Activated effector memory CD4-positive, alpha-beta T cell treated with Interleukin-2 at 50 U/mL for 16 hours (primary cell): Measurements from ENCODE around the gene AHDC1.
"Not testable (repeated sequence)": the region's sequence is repeated elsewhere in the genome, so short reads cannot be mapped to it uniquely, and the experiment has no call there.

Source experiments
- DNase-seq: peaks from one replicate; pipeline ENCODE4 v3.0.0-alpha.2; 2020

The AHDC1 gene

GRCh38 chr1:27603681-27604578 is at the start of gene AHDC1:
TSS of gene AHDC1 (minus strand) at chr1:27604144. CDS start at chr1:27552115, 52,029 bp downstream.
- DNase-seq: peak; percentile 85

- no peak for DNase-seq
These were observed 48.3 kb upstream of the AHDC1 start for GRCh38 chr1:27652111-27652864.

- DNase-seq: no peak
These were observed 46.7 kb upstream of the AHDC1 start for GRCh38 chr1:27650539-27651175.

- DNase-seq: no peak
These were observed 46.2 kb upstream of the AHDC1 start for GRCh38 chr1:27650171-27650538.

GRCh38 chr1:27649306-27649635 is 45.3 kb upstream of the AHDC1 start:
- DNase-seq: no peak

GRCh38 chr1:27648602-27649305 is 44.8 kb upstream of the AHDC1 start:
- DNase-seq: no peak

GRCh38 chr1:27647328-27647727 is 43.4 kb upstream of the AHDC1 start:
- DNase-seq: no peak

- DNase-seq: no peak
These were observed 42.7 kb upstream of the AHDC1 start for GRCh38 chr1:27646676-27647075.

GRCh38 chr1:27645071-27645415 is 41.1 kb upstream of the AHDC1 start:
- no peak for DNase-seq

GRCh38 chr1:27644369-27645070 is 40.6 kb upstream of the AHDC1 start:
- DNase-seq: no peak

GRCh38 chr1:27643600-27644368 is 39.8 kb upstream of the AHDC1 start:
- peak; percentile 61 for DNase-seq

GRCh38 chr1:27640514-27640913 is 36.6 kb upstream of the AHDC1 start:
- not testable (repeated sequence) for DNase-seq

GRCh38 chr1:27638805-27639204 is 34.9 kb upstream of the AHDC1 start:
- DNase-seq: no peak

- DNase-seq: no peak
These were observed 34.2 kb upstream of the AHDC1 start for GRCh38 chr1:27638047-27638734.

GRCh38 chr1:27635396-27636142 is 31.6 kb upstream of the AHDC1 start:
- no peak for DNase-seq

GRCh38 chr1:27634985-27635367 is 31.0 kb upstream of the AHDC1 start, which contains the start of gene FGR:
TSS of gene FGR (minus strand) at chr1:27635185. CDS start at chr1:27623916, 11,269 bp downstream.
- DNase-seq: no peak

- DNase-seq: peak; percentile 32
These were observed 30.4 kb upstream of the AHDC1 start for GRCh38 chr1:27634177-27634984.

GRCh38 chr1:27633640-27634176 is 29.8 kb upstream of the AHDC1 start:
- no peak for DNase-seq

- no peak for DNase-seq
These were observed 29.3 kb upstream of the AHDC1 start for GRCh38 chr1:27633298-27633610.
